ENCODE measurements around the gene GALNT11. TPM values are rescaled to one million over a fixed set of nuclear protein-coding genes. Genes with fewer than 3 reads are reported as not detected.
"Not testable (repeated sequence)": the region's sequence is repeated elsewhere in the genome, so short reads cannot be mapped to it uniquely, and the experiment has no call there.

Gene GALNT11
- total RNA-seq, 1 donor from 2014 or later, result 34.1 TPM

DNA sequence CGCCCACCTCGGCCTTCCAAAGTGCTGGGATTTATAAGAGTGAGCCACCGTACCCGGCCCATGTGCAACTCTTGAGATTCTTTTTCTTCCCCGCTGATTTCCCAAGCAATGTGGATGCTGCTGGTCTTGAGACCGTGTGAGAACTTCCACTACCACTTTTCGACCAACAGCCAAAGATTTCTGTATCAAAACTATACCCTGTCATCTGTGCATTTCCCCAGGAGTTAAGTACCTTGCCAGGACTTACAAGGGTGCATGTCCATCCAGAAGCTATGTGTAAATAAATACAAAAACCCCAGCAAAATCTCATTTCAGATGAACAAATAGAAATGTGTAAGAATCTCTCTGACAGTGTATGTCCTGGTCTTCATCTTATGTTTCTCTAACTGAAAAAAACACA lies 9.9 kb upstream of the GALNT11 start:
- no peak for TF ChIP-seq CTCF (IDR thresholded peaks at IDR 0.05)
- Mint-ChIP-seq H3K9me3 (ENCODE audit: unreplicated experiment) (peaks cover 7% of the 10 kb centered on the region), H3K27me3 (ENCODE audit: unreplicated experiment) (peaks cover 24% of the 10 kb centered on the region), H3K4me3 (ENCODE audit: unreplicated experiment) (no peak overlapping the region), H3K36me3 (ENCODE audit: unreplicated experiment) (no peaks in the 10 kb centered on the region), H3K27ac (ENCODE audit: unreplicated experiment) (no peak overlapping the region), H3K4me1 (ENCODE audit: unreplicated experiment) (no peaks in the 10 kb centered on the region)
- no peak for DNase-seq (ENCODE audit: extremely low spot score, unreplicated experiment)

GRCh38 chr7:152016947-152017346 lies 8.5 kb upstream of the GALNT11 start:
- H3K4me1 Mint-ChIP-seq (ENCODE audit: unreplicated experiment), result no peaks in the 10 kb centered on the region
- H3K4me3 Mint-ChIP-seq (ENCODE audit: unreplicated experiment), result no peak overlapping the region
- H3K27ac Mint-ChIP-seq (ENCODE audit: unreplicated experiment), result no peak overlapping the region
- no peak for TF ChIP-seq CTCF (IDR thresholded peaks at IDR 0.05)
- H3K9me3 Mint-ChIP-seq (ENCODE audit: unreplicated experiment), result peaks cover 7% of the 10 kb centered on the region
- DNase-seq (ENCODE audit: extremely low spot score, unreplicated experiment), result no peak
- H3K27me3 Mint-ChIP-seq (ENCODE audit: unreplicated experiment), result peaks cover 19% of the 10 kb centered on the region
- H3K36me3 Mint-ChIP-seq (ENCODE audit: unreplicated experiment), result no peaks in the 10 kb centered on the region

- not testable (repeated sequence) for H3K36me3 Mint-ChIP-seq (ENCODE audit: unreplicated experiment); H3K4me3 Mint-ChIP-seq (ENCODE audit: unreplicated experiment); H3K9me3 Mint-ChIP-seq (ENCODE audit: unreplicated experiment); DNase-seq (ENCODE audit: extremely low spot score, unreplicated experiment); H3K27ac Mint-ChIP-seq (ENCODE audit: unreplicated experiment); H3K4me1 Mint-ChIP-seq (ENCODE audit: unreplicated experiment)
- H3K27me3 Mint-ChIP-seq (ENCODE audit: unreplicated experiment), result peaks cover 14% of the 10 kb centered on the region
Observed at GRCh38 chr7:152017683-152018082, 7.8 kb upstream of the GALNT11 start.

DNA sequence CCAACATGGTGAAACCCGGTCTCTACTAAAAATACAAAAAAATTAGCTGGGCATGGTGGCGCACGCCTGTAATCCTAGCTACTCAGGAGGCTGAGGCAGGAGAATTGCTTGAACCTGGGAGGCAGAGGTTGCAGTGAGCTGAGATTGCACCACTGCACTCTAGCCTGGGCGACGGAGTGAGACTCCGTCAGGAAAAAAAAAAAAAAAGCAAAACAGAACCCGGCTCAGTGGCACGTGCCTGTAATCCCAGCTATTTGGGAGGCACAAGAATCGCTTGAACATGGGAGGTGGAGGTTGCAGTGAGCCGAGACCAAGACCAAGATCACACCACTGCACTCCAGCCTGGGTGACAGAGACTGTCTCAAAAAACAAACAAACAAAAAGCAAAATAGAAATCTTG lies 3.7 kb upstream of the GALNT11 start:
- not testable (repeated sequence) for H3K9me3 Mint-ChIP-seq (ENCODE audit: unreplicated experiment); DNase-seq (ENCODE audit: extremely low spot score, unreplicated experiment); H3K27ac Mint-ChIP-seq (ENCODE audit: unreplicated experiment); H3K4me3 Mint-ChIP-seq (ENCODE audit: unreplicated experiment); H3K36me3 Mint-ChIP-seq (ENCODE audit: unreplicated experiment); H3K4me1 Mint-ChIP-seq (ENCODE audit: unreplicated experiment)
- H3K27me3 Mint-ChIP-seq (ENCODE audit: unreplicated experiment), result peaks cover 13% of the 10 kb centered on the region

DNA sequence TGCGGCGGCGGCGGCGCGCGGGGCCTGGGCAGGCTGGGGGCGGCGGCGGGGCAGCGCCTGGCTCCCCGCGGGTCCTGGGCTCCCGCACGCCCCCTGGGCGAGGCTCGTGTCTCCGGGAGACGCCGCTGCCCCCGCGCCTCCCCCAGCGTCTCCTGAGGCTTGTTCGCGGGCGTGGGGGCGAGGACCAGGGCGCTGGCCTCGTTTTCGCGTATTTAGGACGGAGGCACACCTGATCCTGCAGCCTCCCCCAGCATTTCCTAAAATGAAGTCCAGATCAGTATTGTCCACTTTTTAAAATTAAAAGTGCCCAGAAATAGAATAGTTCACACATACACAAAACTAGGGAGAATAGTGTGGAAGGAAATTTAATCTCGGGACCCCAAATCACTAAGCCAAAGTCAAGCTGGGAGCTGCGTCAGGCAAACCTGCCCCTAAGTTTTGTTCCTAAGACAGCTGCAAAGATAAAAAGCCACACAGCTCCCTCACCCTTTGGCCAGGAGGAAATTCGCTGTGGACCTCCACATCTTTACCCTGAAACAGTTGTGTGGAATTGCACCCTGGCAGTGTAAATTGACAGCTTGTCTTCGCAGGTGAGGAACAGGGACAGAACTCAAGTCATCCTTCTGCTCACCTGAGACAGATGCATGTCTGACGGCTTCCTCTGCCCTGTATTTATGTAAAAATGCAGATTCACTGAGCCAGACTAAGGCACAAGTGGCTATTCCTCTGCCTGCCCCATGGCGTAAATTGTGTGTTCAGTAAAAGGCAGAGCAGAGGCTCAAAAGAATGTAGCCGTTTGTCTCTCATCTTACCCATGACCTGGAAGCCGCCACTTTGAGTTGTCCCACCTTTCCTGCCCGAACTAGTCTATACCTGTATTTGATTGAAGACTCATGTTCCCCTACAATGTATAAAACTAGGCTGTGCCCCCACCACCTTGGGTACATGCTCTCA lies 740 bp downstream of the GALNT11 start:
- peaks cover 14% of the 10 kb centered on the region for H3K4me1 Mint-ChIP-seq (ENCODE audit: unreplicated experiment)
- DNase-seq (ENCODE audit: extremely low spot score, unreplicated experiment), result peak; percentile 83
- peak overlapping the region; percentile 79 for H3K4me3 Mint-ChIP-seq (ENCODE audit: unreplicated experiment)
- TF ChIP-seq CTCF (IDR thresholded peaks at IDR 0.05), result peak; percentile 23
- peaks cover 6% of the 10 kb centered on the region for H3K36me3 Mint-ChIP-seq (ENCODE audit: unreplicated experiment)
- no peaks in the 10 kb centered on the region for H3K9me3 Mint-ChIP-seq (ENCODE audit: unreplicated experiment)
- peaks cover 5% of the 10 kb centered on the region for H3K27me3 Mint-ChIP-seq (ENCODE audit: unreplicated experiment)
- peak overlapping the region; percentile 32 for H3K27ac Mint-ChIP-seq (ENCODE audit: unreplicated experiment)

DNA sequence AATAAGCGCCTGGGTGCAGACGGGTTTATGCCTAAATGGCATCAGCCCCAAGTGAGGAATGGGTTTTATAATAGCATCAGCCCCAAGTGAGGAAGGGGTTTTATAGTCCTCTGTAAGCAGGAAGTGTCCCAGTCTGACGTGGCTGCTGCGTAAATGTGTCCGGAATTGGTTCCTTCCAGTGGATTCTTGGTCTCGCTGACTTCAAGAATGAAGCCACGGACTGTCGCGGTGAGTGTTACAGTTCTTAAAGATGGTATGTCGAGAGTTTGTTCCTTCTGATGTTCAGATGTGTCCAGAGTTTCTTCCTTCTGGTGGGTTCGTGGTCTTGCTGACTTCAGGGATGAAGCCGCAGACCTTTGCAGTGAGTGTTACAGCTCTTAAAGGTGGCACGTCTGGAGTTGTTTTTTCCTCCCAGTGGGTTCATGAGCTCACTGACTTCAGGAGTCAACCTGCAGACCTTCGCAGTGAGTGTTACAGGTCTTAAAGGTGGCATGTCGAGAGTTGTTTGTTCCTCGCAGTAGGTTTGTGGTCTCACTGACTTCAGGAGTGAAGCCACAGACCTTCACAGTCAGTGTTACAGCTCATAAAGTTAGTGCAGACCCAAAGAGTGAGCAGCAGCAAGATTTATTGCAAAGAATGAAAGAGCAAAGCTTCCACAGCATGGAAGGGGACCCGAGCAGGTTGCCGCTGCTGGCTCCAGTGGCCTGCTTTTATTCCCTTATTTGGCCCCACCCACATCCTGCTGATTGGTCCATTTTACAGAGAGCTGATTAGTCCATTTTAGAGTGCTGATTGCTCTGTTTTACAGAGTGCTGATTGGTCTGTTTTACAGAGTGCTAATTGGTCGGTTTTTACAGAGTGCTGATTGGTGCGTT lies 2.3 kb downstream of the GALNT11 start:
- peaks cover 14% of the 10 kb centered on the region for H3K4me1 Mint-ChIP-seq (ENCODE audit: unreplicated experiment)

More for the DNA sequence above, 2.3 kb downstream of the GALNT11 start:
- DNase-seq (ENCODE audit: extremely low spot score, unreplicated experiment); H3K4me3 Mint-ChIP-seq (ENCODE audit: unreplicated experiment); H3K9me3 Mint-ChIP-seq (ENCODE audit: unreplicated experiment); H3K27ac Mint-ChIP-seq (ENCODE audit: unreplicated experiment); H3K27me3 Mint-ChIP-seq (ENCODE audit: unreplicated experiment); H3K36me3 Mint-ChIP-seq (ENCODE audit: unreplicated experiment): not testable (repeated sequence)

All from osteocyte (in vitro differentiated cells).